Measurements from ENCODE around the gene PROKR1. TPM values are rescaled to one million over a fixed set of nuclear protein-coding genes. Genes with fewer than 3 reads are reported as not detected.

Gene PROKR1
- total and polyA plus RNA-seq, 2 donors (not counting 3 experiments of a cell fraction or from before 2014, with no cell fraction given) = not detected

GRCh38 chr2:68700560-68700959, 57.2 kb downstream of the PROKR1 start:
- Histone ChIP-seq H3K27ac (ENCODE audit: insufficient read depth, low read depth, low read length) (no peak overlapping the region), H3K36me3 (ENCODE audit: control insufficient read depth in 2 of 2, extremely low read depth in 1 of 2, insufficient read depth in 2 of 2, low read length in 2 of 2) (no peaks in the 10 kb centered on the region), H3K9ac (replicated peaks; ENCODE audit: extremely low read depth, insufficient read depth, low read length) (no peak overlapping the region), H4K20me1 (replicated peaks; ENCODE audit: control insufficient read depth, extremely low read depth, insufficient read depth, low read length) (no peaks in the 10 kb centered on the region), H2AFZ (ENCODE audit: low read depth, low read length) (no peak overlapping the region), H3K79me2 (ENCODE audit: control insufficient read depth, insufficient read depth, low read length) (no peaks in the 10 kb centered on the region), H3K9me1 (replicated peaks; ENCODE audit: control insufficient read depth, extremely low read depth, insufficient read depth, low read length) (no peaks in the 10 kb centered on the region), H3K27me3 (ENCODE audit: control insufficient read depth in 2 of 2, insufficient read depth in 2 of 2, low read length in 2 of 2) (peaks cover 15 to 34% of the 10 kb centered on the region in 2 experiments), H3K9me3 (replicated peaks; ENCODE audit: control insufficient read depth, insufficient read depth, low read length) (no peaks in the 10 kb centered on the region), H3K4me2 (ENCODE audit: insufficient read depth, low read length) (no peak overlapping the region), H3K4me3 (replicated peaks in 1 of 3; ENCODE audit: insufficient read depth in 1 of 3, low read depth in 1 of 3, low read length in 3 of 3) (no peak overlapping the region), H3K4me1 (ENCODE audit: control insufficient read depth, extremely low read depth, insufficient read depth, low read length) (no peaks in the 10 kb centered on the region)
- no peak for FAIRE-seq
- no TSS peak for BruUV-seq (replicated peaks)
- TF ChIP-seq JUN (IDR thresholded peaks at IDR 0.05; ENCODE audit: borderline replicate concordance, insufficient read depth, insufficient read length, low read depth) = no peak
- DNase-seq (ENCODE audit: low read depth, low spot score) = no peak
- POLR2A ChIA-PET = no interaction called here
- CTCF ChIA-PET = interaction anchor here (0.7 to 1.3 kb wide), 3 partner anchors 9 to 237 kb away, joined by 3 to 7 read pairs (median 3); no protein-coding TSS in a partner anchor
- intact Hi-C loops (cut with micrococcal nuclease) = no loop called here
- dilution Hi-C loops (cut with MboI; ENCODE audit: extremely low pct_ligation_motif_present, low sequenced_read_pairs) = loop anchor here (25.0 kb wide), 1 partner anchor 213 kb away; no protein-coding TSS in a partner anchor

- H3K9me1 ChIP-seq (replicated peaks; ENCODE audit: control insufficient read depth, extremely low read depth, insufficient read depth, low read length) = no peaks in the 10 kb centered on the region
- H3K4me2 ChIP-seq (ENCODE audit: insufficient read depth, low read length) = no peak overlapping the region
- intact Hi-C loops (cut with micrococcal nuclease) = no loop called here
- no peaks in the 10 kb centered on the region for H4K20me1 ChIP-seq (replicated peaks; ENCODE audit: control insufficient read depth, extremely low read depth, insufficient read depth, low read length)
- no peaks in the 10 kb centered on the region for H3K9me3 ChIP-seq (replicated peaks; ENCODE audit: control insufficient read depth, insufficient read depth, low read length)
- no peak for TF ChIP-seq CTCF (IDR thresholded peaks at IDR 0.05; ENCODE audit: extremely low read depth in 1 of 2, insufficient read depth in 1 of 2, low read depth in 1 of 2, low read length in 2 of 2)
- TF ChIP-seq FOS (IDR thresholded peaks at IDR 0.05; ENCODE audit: borderline replicate concordance, insufficient read depth, low read length) = no peak
- no peak for TF ChIP-seq MYC (IDR thresholded peaks at IDR 0.05; ENCODE audit: low read depth, low read length)
- no peak for TF ChIP-seq POLR2AphosphoS5 (IDR thresholded peaks at IDR 0.05; ENCODE audit: insufficient read depth, low read depth, low read length)
- TF ChIP-seq JUN (IDR thresholded peaks at IDR 0.05; ENCODE audit: borderline replicate concordance, insufficient read depth, insufficient read length, low read depth) = no peak
- no peak for TF ChIP-seq POLR2A (IDR thresholded peaks at IDR 0.05; ENCODE audit: low read depth, low read length)
- CTCF ChIA-PET = interaction anchor here (13.1 kb wide), 1 partner anchor 217 kb away, joined by 517 read pairs; no protein-coding TSS in a partner anchor
- H3K4me3 ChIP-seq (replicated peaks in 1 of 3; ENCODE audit: insufficient read depth in 1 of 3, low read depth in 1 of 3, low read length in 3 of 3) = no peak overlapping the region
- no peaks in the 10 kb centered on the region for H3K79me2 ChIP-seq (ENCODE audit: control insufficient read depth, insufficient read depth, low read length)
- POLR2A ChIA-PET = no interaction called here
- no peaks in the 10 kb centered on the region for H3K36me3 ChIP-seq (ENCODE audit: control insufficient read depth in 2 of 2, extremely low read depth in 1 of 2, insufficient read depth in 2 of 2, low read length in 2 of 2)
- H3K9ac ChIP-seq (replicated peaks; ENCODE audit: extremely low read depth, insufficient read depth, low read length) = no peak overlapping the region
- FAIRE-seq (no peak), DNase-seq (ENCODE audit: low read depth, low spot score) (no peak)
- H3K27me3 ChIP-seq (ENCODE audit: control insufficient read depth in 2 of 2, insufficient read depth in 2 of 2, low read length in 2 of 2) = peaks cover 22 to 54% of the 10 kb centered on the region in 2 experiments
- H3K27ac ChIP-seq (ENCODE audit: insufficient read depth, low read depth, low read length) = no peak overlapping the region
- dilution Hi-C loops (cut with MboI; ENCODE audit: extremely low pct_ligation_motif_present, low sequenced_read_pairs) = loop anchor here (25.0 kb wide), 1 partner anchor 219 kb away; no protein-coding TSS in a partner anchor
- BruUV-seq (replicated peaks) = no TSS peak
- no peak overlapping the region for H2AFZ ChIP-seq (ENCODE audit: low read depth, low read length)
- no peaks in the 10 kb centered on the region for H3K4me1 ChIP-seq (ENCODE audit: control insufficient read depth, extremely low read depth, insufficient read depth, low read length)
Observed at GRCh38 chr2:68706637-68707036, 63.3 kb downstream of the PROKR1 start.

Other genes with a start within 250 kb of the PROKR1 start
- gene FBXO48, start 176.3 kb upstream of the PROKR1 start, total RNA-seq = 0.73 and 0.83 TPM in 2 replicates
- 0.46 and 0.48 TPM in 2 replicates for gene FBXO48, start 176.3 kb upstream of the PROKR1 start, polyA plus RNA-seq
- gene APLF, start 176.0 kb upstream of the PROKR1 start, total RNA-seq = 2.3 and 2.4 TPM in 2 replicates
- gene APLF, start 176.0 kb upstream of the PROKR1 start, polyA plus RNA-seq = 0.70 and 0.75 TPM in 2 replicates
- gene ARHGAP25, start 91.2 kb downstream of the PROKR1 start, total RNA-seq = 1.2 and 2.0 TPM in 2 replicates
- gene ARHGAP25, start 91.2 kb downstream of the PROKR1 start, polyA plus RNA-seq = 0.50 and 0.64 TPM in 2 replicates
- not detected in 2 replicates for gene BMP10, start 227.8 kb downstream of the PROKR1 start, total RNA-seq
- not detected in 2 replicates for gene BMP10, start 227.8 kb downstream of the PROKR1 start, polyA plus RNA-seq

All from endothelial cell of umbilical vein (primary cell).